BE2C (cell line): Measurements from ENCODE around the gene HOXB3.

Experiments used
- DNase-seq: peaks from one replicate; pipeline ENCODE4 v3.0.0-alpha.2; 2020
- H3K27me3 ChIP-seq: fragments of 250-450 bp; sonication (Bioruptor Pico); 2 replicates; pipeline ENCODE4 v1.5.1; 2020; ENCODE audit warnings: mild to moderate bottlenecking
- H3K36me3 ChIP-seq: fragments of 250-450 bp; sonication (Bioruptor Pico); 2 replicates; pipeline ENCODE4 v1.5.1; 2020; ENCODE audit warnings: mild to moderate bottlenecking
- H3K4me1 ChIP-seq: fragments of 250-450 bp; sonication (Bioruptor Pico); 2 replicates; pipeline ENCODE4 v1.5.1; 2020
- H3K4me3 ChIP-seq: 2 replicates; pipeline ENCODE4 v1.5.1; 2011; ENCODE audit warnings: low read depth, low read length
- H3K9me3 ChIP-seq: fragments of 250-450 bp; sonication (Bioruptor Pico); 2 replicates; pipeline ENCODE4 v1.5.1; 2020
- CTCF ChIP-seq: IDR thresholded peaks from 2 replicates; pipeline ENCODE4 v1.5.1; 2012; ENCODE audit warnings: mild to moderate bottlenecking, low read depth, low read length

Gene HOXB3

GRCh38 chr17:48543854-48544348 lies 46.1 kb downstream of the HOXB3 start:
- Histone ChIP-seq H3K4me3 (no peak overlapping the region), H3K9me3 (no peaks in the 10 kb centered on the region), H3K4me1 (no peaks in the 10 kb centered on the region), H3K27me3 (peaks cover 92% of the 10 kb centered on the region), H3K36me3 (no peaks in the 10 kb centered on the region)
- no peak for DNase-seq
- TF ChIP-seq CTCF: no peak

GRCh38 chr17:48543107-48543853 lies 46.8 kb downstream of the HOXB3 start:
- Histone ChIP-seq H3K9me3 (no peaks in the 10 kb centered on the region), H3K36me3 (no peaks in the 10 kb centered on the region), H3K27me3 (peaks cover 90% of the 10 kb centered on the region), H3K4me3 (no peak overlapping the region), H3K4me1 (no peaks in the 10 kb centered on the region)
- no peak for TF ChIP-seq CTCF
- DNase-seq: no peak

GRCh38 chr17:48542698-48543106 lies 47.3 kb downstream of the HOXB3 start:
- Histone ChIP-seq H3K36me3 (no peaks in the 10 kb centered on the region), H3K9me3 (no peaks in the 10 kb centered on the region), H3K27me3 (peaks cover 93% of the 10 kb centered on the region), H3K4me1 (no peaks in the 10 kb centered on the region), H3K4me3 (no peak overlapping the region)
- no peak for DNase-seq
- no peak for TF ChIP-seq CTCF

- no peak overlapping the region for H3K4me3 ChIP-seq
Measured at GRCh38 chr17:48542114-48542656, 47.9 kb downstream of the HOXB3 start.

GRCh38 chr17:48541577-48542113 lies 48.4 kb downstream of the HOXB3 start:
- peaks cover 91% of the 10 kb centered on the region for H3K27me3 ChIP-seq
- no peak for TF ChIP-seq CTCF
- no peaks in the 10 kb centered on the region for H3K36me3 ChIP-seq
- no peak for DNase-seq
- H3K4me3 ChIP-seq: no peak overlapping the region
- H3K4me1 ChIP-seq: no peaks in the 10 kb centered on the region
- H3K9me3 ChIP-seq: no peaks in the 10 kb centered on the region

More at GRCh38 chr17:48542114-48542656, 47.9 kb downstream of the HOXB3 start:
- no peaks in the 10 kb centered on the region for H3K36me3 ChIP-seq
- no peaks in the 10 kb centered on the region for H3K4me1 ChIP-seq
- no peak for DNase-seq
- H3K27me3 ChIP-seq: peaks cover 93% of the 10 kb centered on the region
- TF ChIP-seq CTCF: no peak
- H3K9me3 ChIP-seq: no peaks in the 10 kb centered on the region
